Left lung (tissue), 10 donors: Measurements from ENCODE around the gene ARSH. TPM values are rescaled to one million over a fixed set of nuclear protein-coding genes. Genes with fewer than 3 reads are reported as not detected.

Experiments
- ATAC-seq: fragments of 200-7000 bp; cut with Tn5 transposase; one replicate; pipeline ENCODE4 v1.9.1; 2020; ENCODE audit warnings: moderate library complexity
- DNase-seq, 4 donors: peaks; one replicate each; pipeline ENCODE4 v3.0.0-alpha.2; 2013 to 2020
- H3K27ac ChIP-seq, 2 donors: fragments of 200-600 bp; sonication (generic) in 1 of 2; one replicate each; pipeline versions ENCODE4 v1.5.0 to v1.8.0; 2020 to 2021
- H3K27me3 ChIP-seq, 2 donors: fragments of 200-600 bp; sonication (generic) in 1 of 2; one replicate each; pipeline versions ENCODE4 v1.5.0 to v1.8.0; 2020 to 2021
- H3K36me3 ChIP-seq, 2 donors: fragments of 200-600 bp; sonication (generic) in 1 of 2; one replicate each; pipeline versions ENCODE4 v1.5.0 to v1.8.0; 2020 to 2021
- H3K4me1 ChIP-seq, 2 donors: fragments of 200-600 bp; one replicate each; pipeline ENCODE4 v1.8.0; 2021
- H3K4me3 ChIP-seq, 2 donors: fragments of 200-600 bp; sonication (generic) in 1 of 2; one replicate each; pipeline versions ENCODE4 v1.5.0 to v1.8.0; 2020 to 2021; ENCODE audit warnings: mild to moderate bottlenecking in 1 of 2
- H3K9me3 ChIP-seq, 2 donors: fragments of 200-600 bp; sonication (generic) in 1 of 2; one replicate each; pipeline versions ENCODE4 v1.5.0 to v1.8.0; 2020 to 2021
- CTCF ChIP-seq, 2 donors: fragments of 200-600 bp; sonication (generic) in 1 of 2; IDR thresholded peaks; one replicate each; pipeline versions ENCODE4 v1.5.0 to v1.8.0; 2021; ENCODE audit warnings: antibody characterized with exemption in 2 of 2
- intact Hi-C, 2 donors: fragments of 100-400 bp; cut with DNase I; formaldehyde crosslinking; loops; one replicate each; pipeline versions ENCODE4 v1.11.2 to v1.14.2; 2022
- polyA plus RNA-seq, 6 donors: library from polyadenylated mRNA; unstranded; fragments of 120-200 nt; gene quantifications; one replicate each; pipeline ENCODE4 v1.2.1, GENCODE V29; 2013; ENCODE audit not compliant: insufficient read length in 6 of 6
- total RNA-seq, 2 donors: library from RNA; stranded (reverse); fragmentation: NEBNext Ultra II Directional; extraction: Animal tissue kit (Norgen Biotek cat#: 25700); gene quantifications; one replicate each; pipeline ENCODE4 v1.2.1, GENCODE V29; 2021
- donor health status: DM: no; HTN: yes; CAD: no.
- donor health status: DM: no; HTN: no; CAD: no.

The ARSH gene
- total and polyA plus RNA-seq, 8 donors, result 0.08 to 0.14 (median 0.09) TPM; not detected in 2

GRCh38 chrX:3017492-3017891 is 11.1 kb downstream of the ARSH start:
- Histone ChIP-seq H3K36me3 (no peaks in the 10 kb centered on the region), H3K27ac (no peak overlapping the region), H3K27me3 (no peaks in the 10 kb centered on the region), H3K9me3 (peaks cover 0 to 2% of the 10 kb centered on the region in 2 donors), H3K4me3 (no peak overlapping the region), H3K4me1 (no peaks in the 10 kb centered on the region)
- ATAC-seq (no peak), DNase-seq (no peak)
- intact Hi-C loops, result no loop called here
- TF ChIP-seq CTCF (IDR thresholded peaks at IDR 0.05), result no peak

- intact Hi-C loops, result no loop called here
- H3K27me3 ChIP-seq, result no peaks in the 10 kb centered on the region
- H3K4me3 ChIP-seq, result no peak overlapping the region
- no peak overlapping the region for H3K27ac ChIP-seq
- ATAC-seq (no peak), DNase-seq (no peak)
- no peaks in the 10 kb centered on the region for H3K9me3 ChIP-seq
- TF ChIP-seq CTCF (IDR thresholded peaks at IDR 0.05), result no peak
- no peaks in the 10 kb centered on the region for H3K36me3 ChIP-seq
- no peaks in the 10 kb centered on the region for H3K4me1 ChIP-seq
Observed at GRCh38 chrX:3024176-3024575, 17.8 kb downstream of the ARSH start.

GRCh38 chrX:3026074-3026815 is 19.9 kb downstream of the ARSH start:
- ATAC-seq, result peak; percentile 57
- no peak overlapping the region for H3K4me3 ChIP-seq
- H3K27ac ChIP-seq, result no peak overlapping the region
- peak in 1 of 4 donors; percentile 30 for DNase-seq
- H3K36me3 ChIP-seq, result no peaks in the 10 kb centered on the region
- no peaks in the 10 kb centered on the region for H3K27me3 ChIP-seq
- TF ChIP-seq CTCF (IDR thresholded peaks at IDR 0.05), result no peak
- intact Hi-C loops, result no loop called here
- H3K9me3 ChIP-seq, result no peaks in the 10 kb centered on the region
- no peaks in the 10 kb centered on the region for H3K4me1 ChIP-seq

- Histone ChIP-seq H3K27ac (no peak overlapping the region), H3K4me3 (no peak overlapping the region), H3K27me3 (no peaks in the 10 kb centered on the region), H3K9me3 (no peaks in the 10 kb centered on the region), H3K36me3 (no peaks in the 10 kb centered on the region), H3K4me1 (no peaks in the 10 kb centered on the region)
- no peak for ATAC-seq
- TF ChIP-seq CTCF (IDR thresholded peaks at IDR 0.05), result no peak
- intact Hi-C loops, result no loop called here
- no peak for DNase-seq
Observed at GRCh38 chrX:3029129-3029528, 22.8 kb downstream of the ARSH start.

GRCh38 chrX:3037218-3037617 is 30.9 kb downstream of the ARSH start:
- Histone ChIP-seq H3K27me3 (no peaks in the 10 kb centered on the region), H3K36me3 (no peaks in the 10 kb centered on the region), H3K4me1 (no peaks in the 10 kb centered on the region), H3K9me3 (no peaks in the 10 kb centered on the region), H3K4me3 (no peak overlapping the region), H3K27ac (no peak overlapping the region)
- intact Hi-C loops, result no loop called here
- no peak for TF ChIP-seq CTCF (IDR thresholded peaks at IDR 0.05)
- no peak for DNase-seq
- ATAC-seq, result no peak
